HEK293 (cell line): ENCODE results near the gene SENP8.
A peak's percentile ranks its signal among the peaks of the same experiment; 100 is the strongest.

ENCODE experiments used
- AEBP2 ChIP-seq: fragments of 450-650 bp; formaldehyde crosslinking; IDR thresholded peaks from 2 replicates; pipeline ENCODE4 v1.5.1; 2016; ENCODE audit warnings: missing biosample characterization, missing genetic modification characterization, borderline replicate concordance
- EGR2 ChIP-seq: fragments of 450-650 bp; formaldehyde crosslinking; IDR thresholded peaks from 2 replicates; pipeline ENCODE4 v1.5.1; 2016; ENCODE audit warnings: low read depth, missing biosample characterization, missing genetic modification characterization
- GFI1B ChIP-seq: fragments of 450-650 bp; formaldehyde crosslinking; IDR thresholded peaks from 2 replicates; pipeline ENCODE4 v1.5.1; 2016; ENCODE audit warnings: missing biosample characterization, missing genetic modification characterization
- KLF16 ChIP-seq: fragments of 450-650 bp; formaldehyde crosslinking; IDR thresholded peaks from 2 replicates; pipeline ENCODE4 v1.5.1; 2017; ENCODE audit warnings: missing biosample characterization, missing genetic modification characterization
- REPIN1 ChIP-seq: fragments of 450-650 bp; formaldehyde crosslinking; IDR thresholded peaks from 2 replicates; pipeline ENCODE4 v1.5.1; 2017; ENCODE audit warnings: missing biosample characterization, missing genetic modification characterization, low read depth
- REST ChIP-seq: fragments of 450-650 bp; formaldehyde crosslinking; IDR thresholded peaks from 2 replicates; pipeline ENCODE4 v1.5.1; 2016; ENCODE audit warnings: missing biosample characterization, missing genetic modification characterization
- SCRT1 ChIP-seq: fragments of 450-650 bp; formaldehyde crosslinking; IDR thresholded peaks from 2 replicates; pipeline ENCODE4 v1.5.1; 2016; ENCODE audit warnings: missing biosample characterization, missing genetic modification characterization, borderline replicate concordance
- SETDB1 ChIP-seq: IDR thresholded peaks from one replicate; pipeline ENCODE4 v1.6.1; 2017; ENCODE audit warnings: mild to moderate bottlenecking, low read length, moderate library complexity, mixed read lengths; ENCODE audit not compliant: insufficient read length
- TCF7L2 ChIP-seq: IDR thresholded peaks from 2 replicates; pipeline ENCODE4 v1.6.1; 2011; ENCODE audit warnings: low read depth, mild to moderate bottlenecking, inconsistent platforms, low read length, moderate library complexity, borderline replicate concordance
- ZBTB7A ChIP-seq: fragments of 450-650 bp; formaldehyde crosslinking; IDR thresholded peaks from 2 replicates; pipeline ENCODE4 v1.5.1; 2016; ENCODE audit warnings: low read depth, missing biosample characterization, missing genetic modification characterization
- ZFHX2 ChIP-seq: fragments of 450-650 bp; formaldehyde crosslinking; conservative IDR thresholded peaks from 2 replicates; pipeline ENCODE4 v1.5.1; 2016; ENCODE audit warnings: missing biosample characterization, missing genetic modification characterization
- ZFP69B ChIP-seq: fragments of 450-650 bp; formaldehyde crosslinking; IDR thresholded peaks from 2 replicates; pipeline ENCODE4 v1.5.1; 2016; ENCODE audit warnings: missing biosample characterization, missing genetic modification characterization
- ZNF10 ChIP-seq: fragments of 450-650 bp; formaldehyde crosslinking; IDR thresholded peaks from 2 replicates; pipeline ENCODE4 v1.5.1; 2017; ENCODE audit warnings: missing biosample characterization, missing genetic modification characterization
- ZNF146 ChIP-seq: fragments of 450-650 bp; formaldehyde crosslinking; IDR thresholded peaks from 2 replicates; pipeline ENCODE4 v1.5.1; 2016; ENCODE audit warnings: missing biosample characterization, missing genetic modification characterization
- ZNF157 ChIP-seq: fragments of 450-650 bp; formaldehyde crosslinking; IDR thresholded peaks from 2 replicates; pipeline ENCODE4 v1.5.1; 2016; ENCODE audit warnings: missing biosample characterization, missing genetic modification characterization
- ZNF2 ChIP-seq: fragments of 450-650 bp; formaldehyde crosslinking; IDR thresholded peaks from 2 replicates; pipeline ENCODE4 v1.5.1; 2016; ENCODE audit warnings: missing biosample characterization, missing genetic modification characterization
- ZNF211 ChIP-seq: fragments of 450-650 bp; formaldehyde crosslinking; IDR thresholded peaks from 2 replicates; pipeline ENCODE4 v1.5.1; 2016; ENCODE audit warnings: low read depth, missing biosample characterization, missing genetic modification characterization
- ZNF26 ChIP-seq: fragments of 450-650 bp; formaldehyde crosslinking; IDR thresholded peaks from 2 replicates; pipeline ENCODE4 v1.5.1; 2016; ENCODE audit warnings: missing biosample characterization, missing genetic modification characterization
- ZNF274 ChIP-seq, 2 experiments: fragments of 200-500 bp in 1 of 2; fragments of 450-650 bp in 1 of 2; sonication (Bioruptor generic) in 1 of 2; formaldehyde crosslinking in 1 of 2; IDR thresholded peaks; 2 replicates each; pipeline versions ENCODE4 v1.5.1 to v1.6.1; 2014 to 2016; ENCODE audit warnings: borderline replicate concordance in 1 of 2, inconsistent platforms in 1 of 2, low read length in 1 of 2, missing biosample characterization in 1 of 2, missing genetic modification characterization in 1 of 2
- ZNF37A ChIP-seq: fragments of 450-650 bp; IDR thresholded peaks from 2 replicates; pipeline ENCODE4 v1.5.1; 2018; ENCODE audit warnings: missing biosample characterization, missing genetic modification characterization
- ZNF423 ChIP-seq: fragments of 450-650 bp; formaldehyde crosslinking; IDR thresholded peaks from 2 replicates; pipeline ENCODE4 v1.5.1; 2016; ENCODE audit warnings: missing biosample characterization, missing genetic modification characterization
- ZNF654 ChIP-seq: fragments of 450-650 bp; formaldehyde crosslinking; IDR thresholded peaks from 2 replicates; pipeline ENCODE4 v1.5.1; 2016; ENCODE audit warnings: low read depth, missing biosample characterization, missing genetic modification characterization
- ZNF704 ChIP-seq: fragments of 450-650 bp; formaldehyde crosslinking; IDR thresholded peaks from 2 replicates; pipeline ENCODE4 v1.5.1; 2016; ENCODE audit warnings: missing biosample characterization, missing genetic modification characterization
- ZNF707 ChIP-seq: fragments of 450-650 bp; formaldehyde crosslinking; IDR thresholded peaks from 2 replicates; pipeline ENCODE4 v1.5.1; 2016; ENCODE audit warnings: missing biosample characterization, missing genetic modification characterization
- ZNF747 ChIP-seq: fragments of 450-650 bp; formaldehyde crosslinking; IDR thresholded peaks from 2 replicates; pipeline ENCODE4 v1.5.1; 2016; ENCODE audit warnings: missing biosample characterization, missing genetic modification characterization
- ZNF776 ChIP-seq: fragments of 450-650 bp; formaldehyde crosslinking; IDR thresholded peaks from 2 replicates; pipeline ENCODE4 v1.5.0; 2017; ENCODE audit warnings: missing biosample characterization, missing genetic modification characterization, borderline replicate concordance
- ZNF837 ChIP-seq: fragments of 450-650 bp; formaldehyde crosslinking; IDR thresholded peaks from 2 replicates; pipeline ENCODE4 v1.5.1; 2016; ENCODE audit warnings: missing biosample characterization, missing genetic modification characterization
- TF ChIP-seq, protein P1 (sequence below): fragments of 450-650 bp; formaldehyde crosslinking; IDR thresholded peaks from 2 replicates; pipeline ENCODE4; 2016; ENCODE audit warnings: missing biosample characterization, missing genetic modification characterization
- TF ChIP-seq, protein P2 (sequence below): fragments of 450-650 bp; formaldehyde crosslinking; IDR thresholded peaks from 2 replicates; pipeline ENCODE4 v1.5.1; 2016; ENCODE audit warnings: missing biosample characterization, missing genetic modification characterization, low read depth

Gene SENP8

GRCh38 chr15:72118017-72118978 is at the start of gene SENP8, which contains the start of gene MYO9A (continued):
- TF ChIP-seq ZNF146 (tag by site-specific recombination), result no peak
- peak; percentile 77; the same call in 1 of the 2 replicates for TF ChIP-seq ZBTB7A (tag by site-specific recombination)
- TF ChIP-seq GFI1B (tag by site-specific recombination), result no peak
- TF ChIP-seq ZFHX2, result peak; percentile 90
- no peak for TF ChIP-seq ZNF26 (tag by site-specific recombination)
- TF ChIP-seq ZNF704, result no peak
- TF ChIP-seq ZNF707 (tag by site-specific recombination), result no peak
- no peak for TF ChIP-seq SCRT1 (tag by site-specific recombination)
- TF ChIP-seq REST (tag by site-specific recombination), result no peak
- TF ChIP-seq ZNF423 (tag by site-specific recombination), result no peak
- TF ChIP-seq EGR2 (tag by site-specific recombination), result peak; percentile 87
- no peak for TF ChIP-seq SETDB1
- TF ChIP-seq ZNF10 (tag by site-specific recombination), result peak; percentile 78; the same call in 1 of the 2 replicates
- TF ChIP-seq ZNF2 (tag by site-specific recombination), result peak; percentile 85; the same call in 1 of the 2 replicates
- TF ChIP-seq, protein P1, sequence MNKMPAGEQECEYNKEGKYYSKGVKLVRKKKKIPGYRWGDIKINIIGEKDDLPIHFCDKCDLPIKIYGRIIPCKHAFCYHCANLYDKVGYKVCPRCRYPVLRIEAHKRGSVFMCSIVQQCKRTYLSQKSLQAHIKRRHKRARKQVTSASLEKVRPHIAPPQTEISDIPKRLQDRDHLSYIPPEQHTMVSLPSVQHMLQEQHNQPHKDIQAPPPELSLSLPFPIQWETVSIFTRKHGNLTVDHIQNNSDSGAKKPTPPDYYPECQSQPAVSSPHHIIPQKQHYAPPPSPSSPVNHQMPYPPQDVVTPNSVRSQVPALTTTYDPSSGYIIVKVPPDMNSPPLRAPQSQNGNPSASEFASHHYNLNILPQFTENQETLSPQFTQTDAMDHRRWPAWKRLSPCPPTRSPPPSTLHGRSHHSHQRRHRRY (tag by site-specific recombination), result no peak
- no peak for TF ChIP-seq AEBP2 (tag by site-specific recombination)
- TF ChIP-seq, protein P2, sequence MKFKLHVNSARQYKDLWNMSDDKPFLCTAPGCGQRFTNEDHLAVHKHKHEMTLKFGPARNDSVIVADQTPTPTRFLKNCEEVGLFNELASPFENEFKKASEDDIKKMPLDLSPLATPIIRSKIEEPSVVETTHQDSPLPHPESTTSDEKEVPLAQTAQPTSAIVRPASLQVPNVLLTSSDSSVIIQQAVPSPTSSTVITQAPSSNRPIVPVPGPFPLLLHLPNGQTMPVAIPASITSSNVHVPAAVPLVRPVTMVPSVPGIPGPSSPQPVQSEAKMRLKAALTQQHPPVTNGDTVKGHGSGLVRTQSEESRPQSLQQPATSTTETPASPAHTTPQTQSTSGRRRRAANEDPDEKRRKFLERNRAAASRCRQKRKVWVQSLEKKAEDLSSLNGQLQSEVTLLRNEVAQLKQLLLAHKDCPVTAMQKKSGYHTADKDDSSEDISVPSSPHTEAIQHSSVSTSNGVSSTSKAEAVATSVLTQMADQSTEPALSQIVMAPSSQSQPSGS, result no peak
- peak; percentile 97 for TF ChIP-seq KLF16
- peak; percentile 85; the same call in 1 of the 2 replicates for TF ChIP-seq REPIN1
- no peak for TF ChIP-seq ZNF747 (tag by site-specific recombination)
- no peak for TF ChIP-seq ZNF211 (tag by site-specific recombination)
- TF ChIP-seq ZNF837 (tag by site-specific recombination), result no peak
- TF ChIP-seq ZNF274 (IDR thresholded peaks at IDR 0.05; ENCODE audit: low read length), result no peak
- no peak for TF ChIP-seq ZNF274 (tag by site-specific recombination; IDR thresholded peaks at IDR 0.05; ENCODE audit: borderline replicate concordance)
- peak; percentile 81 for TF ChIP-seq ZFP69B
- no peak for TF ChIP-seq ZNF776
- TF ChIP-seq ZNF654 (tag by site-specific recombination), result no peak
- TF ChIP-seq TCF7L2, result no peak
- TF ChIP-seq ZNF157 (tag by site-specific recombination), result no peak
- TF ChIP-seq ZNF37A (tag by site-specific recombination), result no peak
